ENCODE data around the gene DAAM2.

- TF ChIP-seq CTCF (IDR thresholded peaks at IDR 0.05) (no peak), POLR2A (IDR thresholded peaks at IDR 0.05) (no peak)
These were observed 160.0 kb downstream of the DAAM2 start for GRCh38 chr6:39952167-39952566.

Measured in esophagus squamous epithelium (tissue), 4 donors.